Muscle of leg (tissue), 11 donors: ENCODE results near the gene UBE2M. TPM values are rescaled to one million over a fixed set of nuclear protein-coding genes. Genes with fewer than 3 reads are reported as not detected.

Experiments used
- DNase-seq: peaks from one replicate; pipeline ENCODE4 v3.0.0; 2013
- H3K27ac ChIP-seq: one replicate; pipeline ENCODE4 v1.5.1; 2013; ENCODE audit warnings: mild to moderate bottlenecking, low read length, control low read depth
- H3K27me3 ChIP-seq: one replicate; pipeline ENCODE4 v1.6.1; 2013; ENCODE audit warnings: low read length; ENCODE audit not compliant: control insufficient read depth, insufficient read depth
- H3K36me3 ChIP-seq: one replicate; pipeline ENCODE4 v1.6.1; 2013; ENCODE audit warnings: low read length; ENCODE audit not compliant: control insufficient read depth, insufficient read depth
- H3K4me1 ChIP-seq: one replicate; pipeline ENCODE4 v1.6.1; 2013; ENCODE audit warnings: low read length; ENCODE audit not compliant: control insufficient read depth, insufficient read depth
- H3K4me3 ChIP-seq: one replicate; pipeline ENCODE4 v1.5.1; 2013; ENCODE audit warnings: low read length, control low read depth
- H3K9me3 ChIP-seq: replicated peaks from 2 replicates; pipeline ENCODE4 v1.6.1; 2013; ENCODE audit warnings: low read depth, low read length; ENCODE audit not compliant: control insufficient read depth
- WGBS: methylation state at CpG from one replicate; pipeline ENCODE4 v1.1.5; 2013; ENCODE audit warnings: missing lambda C conversion rate; ENCODE audit not compliant: insufficient coverage; 5-methylcytosine and 5-hydroxymethylcytosine counted together
- polyA plus RNA-seq, 8 donors: library from polyadenylated mRNA; unstranded; fragments of 120-200 nt; gene quantifications; one replicate each; pipeline versions ENCODE4 v1.2.1 to v1.2.3, GENCODE V29; 2013; ENCODE audit warnings: inconsistent platforms in 1 of 8, low replicate concordance in 1 of 8; ENCODE audit not compliant: insufficient read length in 8 of 8, insufficient read depth in 1 of 8
- total RNA-seq: library from RNA; stranded (reverse); fragments of 120-200 nt; gene quantifications from one replicate; pipeline ENCODE4 v1.2.4, GENCODE V29; 2013

UBE2M gene
- total and polyA plus RNA-seq, 9 donors: 30.6 to 71.8 (median 66.2) TPM

DNA sequence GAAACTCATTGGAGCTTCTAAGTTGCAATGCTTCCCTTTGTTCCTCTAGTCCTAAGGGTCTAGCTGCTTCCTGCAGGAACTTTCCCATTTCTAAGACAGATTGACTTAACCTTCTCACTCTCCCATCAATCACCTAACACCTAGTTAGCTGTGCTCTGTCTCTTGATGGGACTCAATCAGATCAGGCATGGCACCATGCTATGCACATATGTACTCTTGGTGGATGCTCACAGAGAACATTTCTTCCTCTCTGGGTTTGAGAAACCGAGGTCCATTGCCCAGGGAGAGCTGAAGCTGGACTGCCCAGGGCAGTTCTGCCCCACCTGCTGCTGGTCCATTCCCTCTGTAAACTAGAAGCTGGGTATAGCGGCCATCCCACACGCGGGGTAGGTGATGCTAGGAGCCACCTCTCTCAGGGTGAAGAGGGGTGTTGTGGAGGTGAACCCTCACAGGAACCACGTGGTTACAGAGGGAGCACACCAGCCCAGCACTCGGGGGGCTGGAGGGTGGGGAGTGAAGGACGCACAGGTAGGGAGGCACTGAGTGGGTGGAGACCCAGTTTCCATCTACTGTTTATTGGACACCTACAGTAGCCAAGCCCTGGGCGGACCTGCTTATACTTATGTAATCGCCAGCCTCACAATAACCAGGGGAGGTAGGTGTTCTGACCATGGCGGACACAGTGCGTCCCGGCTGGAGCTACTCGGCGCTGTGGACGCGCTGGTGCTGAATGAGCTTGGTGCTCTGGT, 3.1 kb upstream of the UBE2M start:
- Histone ChIP-seq H3K27ac (no peak overlapping the region), H3K4me3 (no peak overlapping the region), H3K4me1 (peaks cover 43% of the 10 kb centered on the region), H3K9me3 (no peaks in the 10 kb centered on the region), H3K36me3 (peaks cover 7% of the 10 kb centered on the region), H3K27me3 (peaks cover 29% of the 10 kb centered on the region)
- no peak for DNase-seq
- WGBS: 43% methylated on average over 12 of the region's 16 CpGs

DNA sequence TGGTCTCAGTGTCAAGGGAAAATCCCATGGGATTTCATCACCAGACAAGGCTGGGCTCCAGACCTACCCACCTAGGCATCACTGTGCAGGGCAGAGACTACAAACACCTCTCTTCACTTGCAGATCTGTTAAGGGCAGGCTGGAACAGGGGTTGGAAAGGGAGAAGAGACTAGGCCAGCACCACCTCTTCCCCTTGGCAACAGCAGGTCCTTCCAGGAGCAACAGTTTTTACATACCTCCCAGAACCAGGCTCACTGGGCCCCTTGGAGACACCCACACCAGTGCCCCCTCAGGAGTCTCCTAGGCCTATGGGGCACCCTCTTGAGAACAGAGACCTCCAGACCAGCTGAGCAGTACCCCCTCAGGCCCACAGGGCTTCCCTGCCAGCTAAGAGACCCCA, 2.5 kb upstream of the UBE2M start:
- Histone ChIP-seq H3K36me3 (peaks cover 13% of the 10 kb centered on the region), H3K4me3 (no peak overlapping the region), H3K9me3 (no peaks in the 10 kb centered on the region), H3K27me3 (peaks cover 29% of the 10 kb centered on the region), H3K27ac (no peak overlapping the region), H3K4me1 (peaks cover 49% of the 10 kb centered on the region)
- DNase-seq: peak; percentile 35

DNA sequence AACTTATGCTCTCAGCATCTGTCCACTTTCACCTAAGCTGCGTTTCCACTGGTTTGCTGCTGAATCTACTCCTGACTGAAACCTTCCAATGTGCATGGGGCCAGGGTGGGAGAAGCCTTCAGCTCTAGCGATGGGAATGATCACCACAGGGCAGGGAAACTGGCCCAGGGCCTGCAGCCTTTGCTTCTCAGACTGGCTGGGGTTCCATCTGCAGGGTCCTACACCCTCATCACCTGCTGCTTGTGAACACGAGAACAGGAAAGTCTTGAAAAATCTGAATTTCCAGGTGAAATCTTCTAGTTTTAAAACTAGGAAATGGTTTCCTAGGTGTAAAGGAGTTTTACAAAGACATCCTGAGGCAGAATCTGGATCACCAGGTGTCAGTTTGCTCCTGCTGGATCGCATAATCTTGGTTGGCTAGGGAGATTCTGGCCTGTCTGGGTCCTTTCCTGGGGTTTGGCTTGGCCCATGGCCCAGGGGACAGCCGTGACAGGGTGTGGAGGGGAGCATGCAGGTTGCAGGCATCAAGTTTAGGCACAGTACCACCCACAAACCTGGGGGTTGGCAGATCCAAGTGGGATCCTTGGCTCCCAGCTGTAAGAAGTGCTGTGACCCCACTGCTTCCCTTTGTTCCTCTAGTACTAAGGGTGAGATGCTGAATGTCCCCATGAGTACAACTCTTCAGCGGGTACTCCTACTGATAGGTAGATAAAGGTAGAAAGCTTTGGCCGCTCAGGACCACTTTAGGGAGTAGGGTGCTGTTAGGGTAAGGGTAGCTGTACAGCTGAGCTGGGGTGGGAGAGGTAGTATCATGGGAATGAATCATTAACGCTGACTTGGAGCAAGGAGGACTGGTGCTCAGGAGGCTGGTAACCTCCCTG, 1.8 kb upstream of the UBE2M start:
- Histone ChIP-seq H3K27ac (peak overlapping the region; percentile 100), H3K36me3 (peaks cover 20% of the 10 kb centered on the region), H3K4me1 (peaks cover 54% of the 10 kb centered on the region), H3K27me3 (peaks cover 29% of the 10 kb centered on the region), H3K9me3 (no peaks in the 10 kb centered on the region), H3K4me3 (peak overlapping the region; percentile 84)
- WGBS: 79% methylated on average over 5 of the region's 8 CpGs
- DNase-seq: peak; percentile 47

DNA sequence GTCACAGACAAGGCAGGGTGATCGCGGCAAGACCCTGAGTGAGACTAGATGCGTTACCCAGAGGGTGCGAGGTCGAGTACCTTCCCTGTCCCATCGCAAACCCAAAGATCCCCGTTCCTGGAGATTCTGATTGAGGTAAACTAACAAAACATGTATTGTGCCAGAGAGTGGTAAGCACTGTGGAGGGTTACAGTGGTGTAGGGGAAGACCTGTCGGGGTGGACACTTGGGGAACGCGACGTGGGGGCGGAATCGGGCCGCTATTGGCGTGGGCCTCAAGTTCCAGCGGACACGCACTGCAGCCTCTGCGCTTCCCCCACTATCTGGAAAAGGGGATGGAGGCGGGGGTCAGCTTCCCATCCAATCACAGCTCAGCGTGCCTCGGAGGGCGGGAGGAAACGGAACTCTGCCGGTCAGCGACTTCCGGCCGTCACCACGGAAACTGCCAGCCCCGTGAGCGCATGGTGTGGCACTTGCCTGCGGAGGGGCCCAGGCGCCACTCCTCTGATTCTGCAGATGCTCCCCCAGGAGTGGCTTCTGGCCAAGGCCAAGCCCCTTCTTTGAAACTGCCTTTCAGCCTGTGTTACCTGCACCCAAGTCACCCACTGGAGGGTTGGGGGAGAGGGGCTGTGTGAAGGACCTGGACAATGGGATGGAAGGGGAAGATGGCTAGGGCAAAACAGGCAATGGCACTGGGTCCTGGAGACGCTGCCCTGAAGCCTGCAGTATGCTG, 1.0 kb upstream of the UBE2M start:
- Histone ChIP-seq H3K4me1 (peaks cover 58% of the 10 kb centered on the region), H3K36me3 (peaks cover 20% of the 10 kb centered on the region), H3K9me3 (no peaks in the 10 kb centered on the region), H3K4me3 (peak overlapping the region; percentile 84), H3K27me3 (peaks cover 29% of the 10 kb centered on the region), H3K27ac (peak overlapping the region; percentile 100)
- peak; percentile 98 for DNase-seq
- under 1% methylated on average over 27 of the region's 33 CpGs for WGBS

DNA sequence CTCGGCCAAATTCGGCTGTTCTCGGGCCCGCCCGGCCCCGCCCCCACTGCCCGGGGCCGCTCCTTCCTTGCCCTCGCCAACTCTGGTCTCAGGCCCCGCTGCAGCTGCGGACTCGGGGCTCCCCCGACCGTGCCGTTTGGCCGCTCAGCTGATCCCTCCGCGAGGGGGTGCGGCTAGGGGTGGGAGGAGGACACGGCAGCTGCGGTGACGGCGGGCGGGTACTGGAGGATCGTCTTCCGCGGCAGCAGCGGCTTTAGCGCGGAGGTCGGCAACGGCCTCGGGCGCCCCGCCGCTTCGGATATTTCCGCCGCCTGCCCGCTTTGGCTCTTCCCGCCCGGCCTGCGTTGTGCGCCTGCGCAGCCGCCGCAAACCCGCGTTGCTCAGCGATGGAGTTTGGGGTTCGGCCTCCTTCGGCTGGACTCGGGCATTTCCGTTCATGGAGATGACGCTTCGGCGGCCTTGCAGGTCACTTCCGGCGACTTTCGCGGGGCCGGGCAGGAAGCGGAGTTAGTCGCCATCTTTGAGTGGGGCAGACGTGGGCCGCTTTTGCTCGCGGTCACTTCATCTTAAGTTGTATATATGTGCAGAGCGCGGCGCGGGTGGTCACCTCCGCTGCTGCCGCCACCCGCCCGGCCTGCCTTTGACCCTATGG, 338 bp upstream of the UBE2M start:
- Histone ChIP-seq H3K36me3 (peaks cover 21% of the 10 kb centered on the region), H3K27me3 (peaks cover 26% of the 10 kb centered on the region), H3K9me3 (no peaks in the 10 kb centered on the region), H3K27ac (peak overlapping the region; percentile 100), H3K4me3 (peak overlapping the region; percentile 84), H3K4me1 (peaks cover 64% of the 10 kb centered on the region)
- under 1% methylated on average over 76 of the region's 76 CpGs for WGBS
- peak; percentile 99 for DNase-seq

DNA sequence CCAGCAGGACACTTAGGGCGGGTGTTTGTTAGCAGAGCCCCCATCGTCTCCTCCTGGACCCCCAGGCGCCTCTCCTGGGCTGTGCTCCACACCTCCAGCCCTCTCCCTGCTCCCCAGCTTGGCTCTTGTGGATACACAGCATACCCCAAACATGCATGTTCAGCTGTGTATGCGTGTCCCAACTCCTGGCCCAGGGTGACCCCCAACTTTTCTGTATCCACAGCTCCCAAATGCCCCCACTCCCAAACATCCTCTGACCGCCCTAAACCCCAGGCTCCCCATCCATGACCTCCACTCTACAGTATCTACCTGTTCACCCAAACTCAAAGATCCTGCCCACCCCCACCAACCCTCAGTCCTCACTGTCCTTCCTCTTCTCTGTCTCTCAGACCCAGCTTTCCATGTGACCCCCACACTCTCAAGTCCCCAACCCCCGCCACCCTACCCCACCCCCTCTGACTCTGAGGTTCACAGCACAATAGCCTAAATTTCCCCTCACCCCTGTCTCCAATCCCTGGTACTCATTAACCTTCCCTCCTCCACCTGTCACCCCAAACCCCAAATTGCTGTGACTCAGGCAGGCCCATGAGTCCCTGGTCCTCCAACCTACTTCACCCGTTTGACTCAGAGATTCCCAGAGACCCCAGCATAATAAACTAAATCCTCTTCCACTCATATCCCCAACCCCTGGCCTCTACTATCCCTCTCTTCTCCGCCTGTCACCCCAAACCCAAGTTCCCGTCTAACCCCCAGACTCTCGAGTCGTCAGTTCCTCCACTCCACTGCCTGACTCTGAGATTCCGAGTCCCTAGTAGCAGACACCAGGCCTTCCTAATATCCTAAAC, 968 bp downstream of the UBE2M start:
- peak overlapping the region; percentile 97 for H3K27ac ChIP-seq
- H3K9me3 ChIP-seq: no peaks in the 10 kb centered on the region
- H3K36me3 ChIP-seq: peaks cover 25% of the 10 kb centered on the region
- 36% methylated on average over 11 of the region's 12 CpGs for WGBS
- peaks cover 14% of the 10 kb centered on the region for H3K27me3 ChIP-seq
- H3K4me1 ChIP-seq: peaks cover 57% of the 10 kb centered on the region
- peak overlapping the region; percentile 95 for H3K4me3 ChIP-seq
- DNase-seq: no peak

DNA sequence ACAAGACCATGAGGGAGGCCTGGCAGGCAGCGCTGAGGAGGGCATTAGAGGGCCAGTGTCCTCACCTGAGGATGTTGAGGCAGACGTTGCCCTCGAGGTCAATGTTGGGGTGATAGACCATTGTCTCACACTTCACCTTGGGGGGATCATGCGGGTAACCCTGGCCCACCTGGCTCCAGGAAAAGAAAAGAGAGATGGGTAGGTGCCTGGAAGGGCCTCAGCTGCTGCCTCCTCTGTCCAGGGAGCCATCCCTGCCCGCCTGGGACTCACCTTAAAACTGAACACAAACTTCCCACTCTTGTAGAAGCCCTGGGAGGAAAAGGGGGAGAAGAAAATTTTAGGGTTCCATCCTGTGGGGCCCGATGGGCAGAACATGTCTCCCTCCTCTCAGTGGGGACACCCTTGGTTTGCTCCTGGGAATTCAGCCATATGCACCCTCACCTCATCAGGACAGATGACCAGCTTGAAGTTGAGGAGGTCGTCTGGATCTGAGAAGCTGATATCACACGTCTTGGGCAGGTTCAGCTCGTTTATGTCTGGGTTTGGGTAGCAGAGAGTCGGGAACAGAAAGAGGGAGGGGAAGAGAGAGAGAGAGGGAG, 1.7 kb downstream of the UBE2M start:
- Histone ChIP-seq H3K9me3 (no peaks in the 10 kb centered on the region), H3K27me3 (peaks cover 8% of the 10 kb centered on the region), H3K36me3 (peaks cover 32% of the 10 kb centered on the region), H3K27ac (peak overlapping the region; percentile 97), H3K4me3 (no peak overlapping the region), H3K4me1 (peaks cover 50% of the 10 kb centered on the region)
- 48% methylated on average over 4 of the region's 10 CpGs for WGBS
- DNase-seq: no peak

DNA sequence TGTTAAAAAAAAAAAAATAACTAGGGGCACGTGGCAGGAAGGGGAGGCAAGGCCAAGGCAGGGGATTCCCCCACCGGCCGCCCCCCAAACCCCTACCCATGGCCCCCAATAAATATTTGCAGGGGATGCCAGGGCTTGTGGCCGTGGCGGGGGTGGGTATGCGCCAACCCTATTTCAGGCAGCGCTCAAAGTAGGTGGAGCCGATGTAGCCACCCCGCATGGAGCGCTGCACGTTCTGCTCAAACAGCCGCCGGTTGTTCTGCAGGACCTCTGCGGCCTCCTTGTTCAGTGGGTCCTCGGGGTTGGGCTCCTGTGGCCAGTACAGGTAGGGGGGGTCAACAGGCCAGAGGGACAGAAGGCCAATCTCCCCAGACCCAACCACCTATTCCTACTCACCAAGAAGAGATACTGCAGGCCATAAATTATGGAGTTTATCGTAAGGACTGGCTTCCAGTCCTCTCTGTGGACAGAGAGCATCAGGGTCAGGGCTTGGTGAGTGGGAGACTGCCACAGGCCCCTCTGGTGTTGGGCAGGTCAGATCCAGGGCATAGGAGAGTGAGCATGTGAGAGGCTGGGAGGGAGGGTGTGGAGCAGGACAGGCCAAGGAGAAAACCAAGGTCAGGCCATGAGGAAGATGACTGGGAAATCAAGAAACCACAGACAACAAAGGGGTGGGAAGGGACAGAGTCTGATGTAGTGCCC, 2.3 kb downstream of the UBE2M start:
- WGBS: 87% methylated on average over 7 of the region's 16 CpGs
- H3K36me3 ChIP-seq: peaks cover 39% of the 10 kb centered on the region
- peak overlapping the region; percentile 6 for H3K27ac ChIP-seq
- DNase-seq: no peak
- H3K27me3 ChIP-seq: peaks cover 1% of the 10 kb centered on the region
- peaks cover 47% of the 10 kb centered on the region for H3K4me1 ChIP-seq
- H3K4me3 ChIP-seq: no peak overlapping the region
- no peaks in the 10 kb centered on the region for H3K9me3 ChIP-seq
